ENCODE data around the gene DBT.

Gene DBT

DNA sequence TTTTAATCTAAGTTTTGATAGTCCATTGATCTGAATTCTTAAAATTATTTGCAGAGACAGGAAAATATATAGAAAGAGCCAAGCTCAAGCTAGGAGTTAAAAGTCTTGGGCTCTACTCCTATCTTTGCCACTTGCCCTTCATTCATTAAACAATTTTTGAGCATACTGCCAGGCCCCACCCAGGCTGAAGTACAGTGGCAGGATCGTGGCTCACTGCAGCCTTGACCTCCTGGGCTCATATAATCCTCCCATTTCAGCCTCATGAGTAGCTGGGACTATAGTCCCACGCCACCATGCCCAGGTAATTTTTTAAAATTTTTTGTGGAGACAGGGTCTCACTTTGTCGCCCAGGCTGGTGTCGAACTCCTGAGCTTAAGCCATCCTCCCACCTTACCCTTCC is 108.4 kb downstream of the DBT start:
- Histone ChIP-seq H3K27me3 (ENCODE audit: insufficient read depth, low read length, poor library complexity) (no peaks in the 10 kb centered on the region), H2AFZ (ENCODE audit: low read depth, low read length) (no peak overlapping the region), H3K9ac (ENCODE audit: low read depth, low read length) (no peak overlapping the region), H3K36me3 (ENCODE audit: insufficient read depth, low read length) (peaks cover 96% of the 10 kb centered on the region), H3K79me2 (ENCODE audit: insufficient read depth, low read length) (no peaks in the 10 kb centered on the region), H3K4me1 (ENCODE audit: insufficient read depth, low read length) (no peaks in the 10 kb centered on the region), H3K4me2 (ENCODE audit: insufficient read depth, low read length) (no peak overlapping the region), H3K27ac (ENCODE audit: low read length) (no peak overlapping the region), H4K20me1 (ENCODE audit: insufficient read depth, low read length) (no peaks in the 10 kb centered on the region), H3K9me3 (ENCODE audit: insufficient read depth, low read length, severe bottlenecking) (no peaks in the 10 kb centered on the region), H3K4me3 (ENCODE audit: low read depth in 1 of 2, low read length in 2 of 2) (no peak overlapping the region)
- ATAC-seq (ENCODE audit: insufficient read depth, low read depth): no peak
- TF ChIP-seq EZH2 (IDR thresholded peaks at IDR 0.05; ENCODE audit: borderline replicate concordance, low read depth, low read length, severe bottlenecking): no peak
- TF ChIP-seq, protein P1, sequence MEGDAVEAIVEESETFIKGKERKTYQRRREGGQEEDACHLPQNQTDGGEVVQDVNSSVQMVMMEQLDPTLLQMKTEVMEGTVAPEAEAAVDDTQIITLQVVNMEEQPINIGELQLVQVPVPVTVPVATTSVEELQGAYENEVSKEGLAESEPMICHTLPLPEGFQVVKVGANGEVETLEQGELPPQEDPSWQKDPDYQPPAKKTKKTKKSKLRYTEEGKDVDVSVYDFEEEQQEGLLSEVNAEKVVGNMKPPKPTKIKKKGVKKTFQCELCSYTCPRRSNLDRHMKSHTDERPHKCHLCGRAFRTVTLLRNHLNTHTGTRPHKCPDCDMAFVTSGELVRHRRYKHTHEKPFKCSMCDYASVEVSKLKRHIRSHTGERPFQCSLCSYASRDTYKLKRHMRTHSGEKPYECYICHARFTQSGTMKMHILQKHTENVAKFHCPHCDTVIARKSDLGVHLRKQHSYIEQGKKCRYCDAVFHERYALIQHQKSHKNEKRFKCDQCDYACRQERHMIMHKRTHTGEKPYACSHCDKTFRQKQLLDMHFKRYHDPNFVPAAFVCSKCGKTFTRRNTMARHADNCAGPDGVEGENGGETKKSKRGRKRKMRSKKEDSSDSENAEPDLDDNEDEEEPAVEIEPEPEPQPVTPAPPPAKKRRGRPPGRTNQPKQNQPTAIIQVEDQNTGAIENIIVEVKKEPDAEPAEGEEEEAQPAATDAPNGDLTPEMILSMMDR (IDR thresholded peaks at IDR 0.05; ENCODE audit: borderline replicate concordance, extremely low read depth, low read length, poor library complexity, severe bottlenecking): no peak
- no peak for DNase-seq

DNA sequence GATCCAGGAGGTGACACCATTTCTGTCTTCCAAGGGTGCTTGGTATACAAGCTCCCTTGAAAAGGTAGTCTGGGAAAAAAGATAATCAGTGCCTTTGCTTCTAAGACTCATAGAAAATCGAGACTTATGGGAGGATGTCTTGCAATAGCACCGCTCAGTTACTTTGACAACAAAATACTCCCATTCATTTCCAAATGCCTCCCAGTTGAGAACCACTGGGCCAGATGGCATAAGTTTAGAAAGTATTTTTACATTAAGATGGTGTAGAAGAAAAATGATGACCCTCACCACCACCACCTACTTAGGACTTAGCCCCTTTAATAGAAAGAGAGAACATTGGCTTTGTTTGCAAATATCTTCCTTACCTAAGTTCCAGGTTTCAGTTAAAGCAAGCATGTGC is 112.0 kb downstream of the DBT start:
- Histone ChIP-seq H3K4me3 (ENCODE audit: low read depth in 1 of 2, low read length in 2 of 2) (no peak overlapping the region), H3K9ac (ENCODE audit: low read depth, low read length) (no peak overlapping the region), H3K27me3 (ENCODE audit: insufficient read depth, low read length, poor library complexity) (no peaks in the 10 kb centered on the region), H2AFZ (ENCODE audit: low read depth, low read length) (no peak overlapping the region), H3K27ac (ENCODE audit: low read length) (no peak overlapping the region), H3K9me3 (ENCODE audit: insufficient read depth, low read length, severe bottlenecking) (no peaks in the 10 kb centered on the region), H3K79me2 (ENCODE audit: insufficient read depth, low read length) (peaks cover 33% of the 10 kb centered on the region), H4K20me1 (ENCODE audit: insufficient read depth, low read length) (no peaks in the 10 kb centered on the region), H3K4me1 (ENCODE audit: insufficient read depth, low read length) (peaks cover 23% of the 10 kb centered on the region), H3K36me3 (ENCODE audit: insufficient read depth, low read length) (peaks cover 67% of the 10 kb centered on the region), H3K4me2 (ENCODE audit: insufficient read depth, low read length) (no peak overlapping the region)
- ATAC-seq (ENCODE audit: insufficient read depth, low read depth) (no peak), DNase-seq (no peak)
- TF ChIP-seq EZH2 (IDR thresholded peaks at IDR 0.05; ENCODE audit: borderline replicate concordance, low read depth, low read length, severe bottlenecking): no peak
- TF ChIP-seq, protein P1 (IDR thresholded peaks at IDR 0.05; ENCODE audit: borderline replicate concordance, extremely low read depth, low read length, poor library complexity, severe bottlenecking): no peak
